Gastrocnemius medialis (tissue), 4 donors: ENCODE results near the gene BMPER.

Experiments used
- POLR2A ChIP-seq, 2 donors: fragments of 450-650 bp; IDR thresholded peaks; one replicate each; pipeline ENCODE4 v1.6.1; 2017; ENCODE audit warnings: antibody characterized with exemption in 2 of 2, mild to moderate bottlenecking in 2 of 2, moderate library complexity in 2 of 2
- TF ChIP-seq, protein P1 (sequence below), 5 experiments: fragments of 450-650 bp in 3 of 5; fragments of 200-600 bp in 2 of 5; sonication (generic) in 2 of 5; IDR thresholded peaks in 4 of 5; conservative IDR thresholded peaks in 1 of 5; 1 replicate in 4 of 5; 2 replicates in 1 of 5; pipeline ENCODE4 v1.5.1; 2016 to 2019; ENCODE audit warnings: antibody characterized with exemption in 5 of 5, mild to moderate bottlenecking in 3 of 5, moderate library complexity in 3 of 5

- TF ChIP-seq, protein P1, sequence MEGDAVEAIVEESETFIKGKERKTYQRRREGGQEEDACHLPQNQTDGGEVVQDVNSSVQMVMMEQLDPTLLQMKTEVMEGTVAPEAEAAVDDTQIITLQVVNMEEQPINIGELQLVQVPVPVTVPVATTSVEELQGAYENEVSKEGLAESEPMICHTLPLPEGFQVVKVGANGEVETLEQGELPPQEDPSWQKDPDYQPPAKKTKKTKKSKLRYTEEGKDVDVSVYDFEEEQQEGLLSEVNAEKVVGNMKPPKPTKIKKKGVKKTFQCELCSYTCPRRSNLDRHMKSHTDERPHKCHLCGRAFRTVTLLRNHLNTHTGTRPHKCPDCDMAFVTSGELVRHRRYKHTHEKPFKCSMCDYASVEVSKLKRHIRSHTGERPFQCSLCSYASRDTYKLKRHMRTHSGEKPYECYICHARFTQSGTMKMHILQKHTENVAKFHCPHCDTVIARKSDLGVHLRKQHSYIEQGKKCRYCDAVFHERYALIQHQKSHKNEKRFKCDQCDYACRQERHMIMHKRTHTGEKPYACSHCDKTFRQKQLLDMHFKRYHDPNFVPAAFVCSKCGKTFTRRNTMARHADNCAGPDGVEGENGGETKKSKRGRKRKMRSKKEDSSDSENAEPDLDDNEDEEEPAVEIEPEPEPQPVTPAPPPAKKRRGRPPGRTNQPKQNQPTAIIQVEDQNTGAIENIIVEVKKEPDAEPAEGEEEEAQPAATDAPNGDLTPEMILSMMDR (IDR thresholded peaks at IDR 0.05 in 4 of 5, conservative IDR thresholded peaks at IDR 0.05 in 1 of 5), result no peak
- TF ChIP-seq POLR2A (IDR thresholded peaks at IDR 0.05), result no peak
Observed at GRCh38 chr7:33970536-33970935, 65.2 kb downstream of the BMPER start.
